Measurements from ENCODE around the gene SESN1.

SESN1 gene

DNA sequence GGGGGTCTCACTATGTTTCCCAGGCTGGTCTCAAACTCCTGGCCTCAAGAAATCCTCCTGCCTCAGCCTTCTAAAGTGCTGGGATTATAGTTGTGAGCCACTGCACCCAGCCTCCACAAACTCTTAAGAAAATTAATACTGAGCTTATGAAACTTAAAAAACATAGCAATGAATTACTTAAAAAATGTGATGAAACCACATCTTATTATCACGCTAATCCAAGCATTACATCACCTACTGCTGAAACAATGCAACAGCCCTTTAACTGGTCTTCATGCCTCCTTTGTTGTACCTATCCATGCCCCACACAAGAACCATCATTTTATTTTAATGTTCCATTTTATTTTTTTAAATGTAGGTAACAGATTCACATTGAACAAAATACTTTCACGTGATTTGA is 24.9 kb downstream of the SESN1 start:
- H3K27me3 ChIP-seq (replicated peaks in 2 of 5; ENCODE audit: control insufficient read depth in 4 of 5, insufficient read depth in 5 of 5, low read length in 4 of 5) = no peaks in the 10 kb centered on the region
- no peaks in the 10 kb centered on the region for H3K36me3 ChIP-seq (ENCODE audit: control insufficient read depth in 4 of 4, insufficient read depth in 4 of 4, low read length in 3 of 4)
- peaks cover 0 to 8% (median 2%) of the 10 kb centered on the region in 4 experiments for H3K4me1 ChIP-seq (ENCODE audit: control extremely low read depth in 1 of 4, control insufficient read depth in 4 of 4, insufficient read depth in 4 of 4, low read length in 3 of 4)
- DNase-seq = no peak
- CTCF ChIA-PET = interaction anchor here (0.7 to 9.6 kb wide), 2 partner anchors 167 to 526 kb away, joined by 3 to 106 read pairs; no protein-coding TSS in a partner anchor
- POLR2A ChIA-PET = no interaction called here
- 83% methylated on average over 2 of the region's 2 CpGs for WGBS (ENCODE audit: insufficient coverage)
- no peak overlapping the region for H3K27ac ChIP-seq (ENCODE audit: insufficient read depth in 1 of 2, low read depth in 1 of 2, low read length in 2 of 2, poor library complexity in 1 of 2, severe bottlenecking in 2 of 2)
- no peaks in the 10 kb centered on the region for H3K9me3 ChIP-seq (ENCODE audit: control extremely low read depth in 1 of 5, control insufficient read depth in 4 of 5, insufficient read depth in 2 of 5, low read depth in 1 of 5, low read length in 4 of 5)
- H3K4me3 ChIP-seq (ENCODE audit: control insufficient read depth in 1 of 7, extremely low read depth in 1 of 7, insufficient read depth in 4 of 7, low read depth in 2 of 7, low read length in 6 of 7) = no peak overlapping the region

DNA sequence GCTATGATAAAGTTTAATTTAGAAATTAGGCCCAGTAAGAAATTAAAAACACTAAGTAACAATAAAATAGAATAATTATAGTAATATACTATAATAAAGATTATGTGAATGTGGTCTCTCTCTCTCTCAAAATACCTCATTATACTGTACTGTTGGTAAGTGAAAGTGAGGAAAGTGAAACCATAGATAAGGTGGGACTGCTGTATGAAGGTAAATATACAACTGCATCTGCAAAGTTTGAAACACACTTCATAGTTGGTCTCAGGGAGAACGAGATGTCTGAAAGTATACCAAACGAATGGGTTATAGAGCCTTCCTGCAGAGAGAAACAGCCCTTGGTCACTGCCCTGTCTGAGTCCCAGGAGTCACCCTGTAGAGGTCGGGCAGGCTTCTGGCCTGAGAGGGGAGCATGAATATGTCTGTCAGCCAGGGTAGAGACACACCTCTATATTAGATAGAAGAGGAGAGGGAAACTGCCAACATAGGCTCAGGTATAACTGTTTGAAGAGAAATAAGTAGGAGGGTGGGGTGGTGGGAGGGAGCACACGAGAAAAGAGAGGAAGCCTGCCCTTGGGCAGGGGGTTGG is 31.8 kb downstream of the SESN1 start:
- Histone ChIP-seq H3K36me3 (ENCODE audit: control insufficient read depth in 4 of 4, insufficient read depth in 4 of 4, low read length in 3 of 4) (no peaks in the 10 kb centered on the region), H3K9me3 (ENCODE audit: control extremely low read depth in 1 of 5, control insufficient read depth in 4 of 5, insufficient read depth in 2 of 5, low read depth in 1 of 5, low read length in 4 of 5) (no peaks in the 10 kb centered on the region), H3K27ac (ENCODE audit: insufficient read depth in 1 of 2, low read depth in 1 of 2, low read length in 2 of 2, poor library complexity in 1 of 2, severe bottlenecking in 2 of 2) (no peak overlapping the region), H3K4me3 (ENCODE audit: control insufficient read depth in 1 of 7, extremely low read depth in 1 of 7, insufficient read depth in 4 of 7, low read depth in 2 of 7, low read length in 6 of 7) (peak overlapping the region in 1 of 7 experiments; percentile 17), H3K4me1 (ENCODE audit: control extremely low read depth in 1 of 4, control insufficient read depth in 4 of 4, insufficient read depth in 4 of 4, low read length in 3 of 4) (peaks cover 7 to 21% (median 13%) of the 10 kb centered on the region in 4 experiments), H3K27me3 (replicated peaks in 2 of 5; ENCODE audit: control insufficient read depth in 4 of 5, insufficient read depth in 5 of 5, low read length in 4 of 5) (no peaks in the 10 kb centered on the region)
- ChIA-PET CTCF (interaction anchor here (0.7 to 1.1 kb wide), 2 partner anchors 27 to 284 kb away, joined by 3 to 4 read pairs; no protein-coding TSS in a partner anchor), POLR2A (interaction anchor here (0.7 kb wide), 1 partner anchor 10 kb away, joined by 3 read pairs; no protein-coding TSS in a partner anchor)
- DNase-seq = no peak
- 97% methylated on average over 3 of the region's 4 CpGs for WGBS (ENCODE audit: insufficient coverage)

DNA sequence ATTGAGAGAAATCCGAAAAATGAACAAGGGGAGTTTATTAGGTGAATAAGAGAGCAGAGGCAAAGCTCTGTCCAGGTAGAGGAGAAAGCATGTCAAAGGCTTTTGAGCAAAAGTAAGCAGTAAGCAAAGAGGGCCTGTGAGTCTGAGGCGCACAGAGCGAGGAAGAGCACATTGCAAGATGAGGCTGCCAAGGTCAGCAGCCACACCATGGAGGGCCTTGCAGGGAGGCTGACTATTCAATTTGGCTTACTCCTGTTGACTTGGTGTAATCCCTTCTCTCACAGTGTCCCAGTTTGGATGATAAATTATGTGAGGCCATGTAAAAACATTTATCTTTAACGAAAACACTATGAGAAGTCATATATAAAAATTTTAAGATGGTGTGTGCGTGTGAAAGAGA is 32.4 kb downstream of the SESN1 start:
- no peaks in the 10 kb centered on the region for H3K27me3 ChIP-seq (replicated peaks in 2 of 5; ENCODE audit: control insufficient read depth in 4 of 5, insufficient read depth in 5 of 5, low read length in 4 of 5)
- POLR2A ChIA-PET = no interaction called here
- WGBS (ENCODE audit: insufficient coverage) = 96% methylated on average over 3 of the region's 5 CpGs

GRCh38 chr6:109060571-109060970 is 34.1 kb downstream of the SESN1 start:
- H3K27ac ChIP-seq (ENCODE audit: insufficient read depth in 1 of 2, low read depth in 1 of 2, low read length in 2 of 2, poor library complexity in 1 of 2, severe bottlenecking in 2 of 2) = peak overlapping the region in 1 of 2 experiments; percentile 31
- DNase-seq = no peak
- H3K36me3 ChIP-seq (ENCODE audit: control insufficient read depth in 4 of 4, insufficient read depth in 4 of 4, low read length in 3 of 4) = no peaks in the 10 kb centered on the region
- ChIA-PET POLR2A (no interaction called here), CTCF (interaction anchor here (0.9 to 1.9 kb wide), 2 partner anchors 11 to 31 kb away, joined by 3 to 7 read pairs; no protein-coding TSS in a partner anchor)
- H3K27me3 ChIP-seq (replicated peaks in 2 of 5; ENCODE audit: control insufficient read depth in 4 of 5, insufficient read depth in 5 of 5, low read length in 4 of 5) = no peaks in the 10 kb centered on the region
- peaks cover 7 to 21% (median 13%) of the 10 kb centered on the region in 4 experiments for H3K4me1 ChIP-seq (ENCODE audit: control extremely low read depth in 1 of 4, control insufficient read depth in 4 of 4, insufficient read depth in 4 of 4, low read length in 3 of 4)
- WGBS (ENCODE audit: insufficient coverage) = 100% methylated on average over 1 of the region's 2 CpGs
- H3K4me3 ChIP-seq (ENCODE audit: control insufficient read depth in 1 of 7, extremely low read depth in 1 of 7, insufficient read depth in 4 of 7, low read depth in 2 of 7, low read length in 6 of 7) = no peak overlapping the region
- H3K9me3 ChIP-seq (ENCODE audit: control extremely low read depth in 1 of 5, control insufficient read depth in 4 of 5, insufficient read depth in 2 of 5, low read depth in 1 of 5, low read length in 4 of 5) = no peaks in the 10 kb centered on the region

More for the DNA sequence above, 32.4 kb downstream of the SESN1 start:
- Histone ChIP-seq H3K9me3 (ENCODE audit: control extremely low read depth in 1 of 5, control insufficient read depth in 4 of 5, insufficient read depth in 2 of 5, low read depth in 1 of 5, low read length in 4 of 5) (no peaks in the 10 kb centered on the region), H3K27ac (ENCODE audit: insufficient read depth in 1 of 2, low read depth in 1 of 2, low read length in 2 of 2, poor library complexity in 1 of 2, severe bottlenecking in 2 of 2) (no peak overlapping the region), H3K4me1 (ENCODE audit: control extremely low read depth in 1 of 4, control insufficient read depth in 4 of 4, insufficient read depth in 4 of 4, low read length in 3 of 4) (peaks cover 7 to 21% (median 13%) of the 10 kb centered on the region in 4 experiments), H3K36me3 (ENCODE audit: control insufficient read depth in 4 of 4, insufficient read depth in 4 of 4, low read length in 3 of 4) (no peaks in the 10 kb centered on the region), H3K4me3 (ENCODE audit: control insufficient read depth in 1 of 7, extremely low read depth in 1 of 7, insufficient read depth in 4 of 7, low read depth in 2 of 7, low read length in 6 of 7) (no peak overlapping the region)
- DNase-seq = no peak
- CTCF ChIA-PET = interaction anchor here (0.7 to 1.1 kb wide), 3 partner anchors 13 to 283 kb away, joined by 3 to 4 read pairs (median 4); no protein-coding TSS in a partner anchor

- peak; percentile 34 to 77 (median 73) for DNase-seq
- WGBS (ENCODE audit: insufficient coverage) = 100% methylated on average over 1 of the region's 4 CpGs
- Histone ChIP-seq H3K27ac (ENCODE audit: insufficient read depth in 1 of 2, low read depth in 1 of 2, low read length in 2 of 2, poor library complexity in 1 of 2, severe bottlenecking in 2 of 2) (peak overlapping the region in 1 of 2 experiments; percentile 68), H3K9me3 (ENCODE audit: control extremely low read depth in 1 of 5, control insufficient read depth in 4 of 5, insufficient read depth in 2 of 5, low read depth in 1 of 5, low read length in 4 of 5) (no peaks in the 10 kb centered on the region), H3K4me3 (ENCODE audit: control insufficient read depth in 1 of 7, extremely low read depth in 1 of 7, insufficient read depth in 4 of 7, low read depth in 2 of 7, low read length in 6 of 7) (peak overlapping the region in 1 of 7 experiments; percentile 39), H3K27me3 (replicated peaks in 2 of 5; ENCODE audit: control insufficient read depth in 4 of 5, insufficient read depth in 5 of 5, low read length in 4 of 5) (no peaks in the 10 kb centered on the region), H3K4me1 (ENCODE audit: control extremely low read depth in 1 of 4, control insufficient read depth in 4 of 4, insufficient read depth in 4 of 4, low read length in 3 of 4) (peaks cover 7 to 21% (median 13%) of the 10 kb centered on the region in 4 experiments), H3K36me3 (ENCODE audit: control insufficient read depth in 4 of 4, insufficient read depth in 4 of 4, low read length in 3 of 4) (no peaks in the 10 kb centered on the region)
- ChIA-PET CTCF (interaction anchor here (0.6 to 1.9 kb wide), 4 partner anchors 9 to 215 kb away, joined by 3 to 7 read pairs (median 4); no protein-coding TSS in a partner anchor), POLR2A (interaction anchor here (0.6 to 0.7 kb wide), 2 partner anchors 438 to 523 kb away, joined by 3 read pairs; no protein-coding TSS in a partner anchor)
These were observed 35.0 kb downstream of the SESN1 start for GRCh38 chr6:109059571-109060021.

- WGBS (ENCODE audit: insufficient coverage) = no CpG with 5 or more reads among the region's 3 CpGs
- CTCF ChIA-PET = interaction anchor here (0.9 to 1.9 kb wide), 2 partner anchors 9 to 12 kb away, joined by 5 to 7 read pairs; no protein-coding TSS in a partner anchor
- DNase-seq = no peak
- Histone ChIP-seq H3K27me3 (replicated peaks in 2 of 5; ENCODE audit: control insufficient read depth in 4 of 5, insufficient read depth in 5 of 5, low read length in 4 of 5) (no peaks in the 10 kb centered on the region), H3K4me3 (ENCODE audit: control insufficient read depth in 1 of 7, extremely low read depth in 1 of 7, insufficient read depth in 4 of 7, low read depth in 2 of 7, low read length in 6 of 7) (peak overlapping the region in 1 of 7 experiments; percentile 39), H3K9me3 (ENCODE audit: control extremely low read depth in 1 of 5, control insufficient read depth in 4 of 5, insufficient read depth in 2 of 5, low read depth in 1 of 5, low read length in 4 of 5) (no peaks in the 10 kb centered on the region), H3K36me3 (ENCODE audit: control insufficient read depth in 4 of 4, insufficient read depth in 4 of 4, low read length in 3 of 4) (no peaks in the 10 kb centered on the region), H3K27ac (ENCODE audit: insufficient read depth in 1 of 2, low read depth in 1 of 2, low read length in 2 of 2, poor library complexity in 1 of 2, severe bottlenecking in 2 of 2) (peak overlapping the region in 1 of 2 experiments; percentile 68), H3K4me1 (ENCODE audit: control extremely low read depth in 1 of 4, control insufficient read depth in 4 of 4, insufficient read depth in 4 of 4, low read length in 3 of 4) (peaks cover 7 to 21% (median 13%) of the 10 kb centered on the region in 4 experiments)
- POLR2A ChIA-PET = interaction anchor here (0.6 to 0.7 kb wide), 3 partner anchors 10 to 522 kb away, joined by 3 to 4 read pairs (median 3); no protein-coding TSS in a partner anchor
These were observed 35.5 kb downstream of the SESN1 start for GRCh38 chr6:109059153-109059552.

- H3K4me1 ChIP-seq (ENCODE audit: control extremely low read depth in 1 of 4, control insufficient read depth in 4 of 4, insufficient read depth in 4 of 4, low read length in 3 of 4) = peaks cover 7 to 21% (median 13%) of the 10 kb centered on the region in 4 experiments
- no peak overlapping the region for H3K4me3 ChIP-seq (ENCODE audit: control insufficient read depth in 1 of 7, extremely low read depth in 1 of 7, insufficient read depth in 4 of 7, low read depth in 2 of 7, low read length in 6 of 7)
- CTCF ChIA-PET = interaction anchor here (0.9 to 1.9 kb wide), 2 partner anchors 8 to 13 kb away, joined by 5 to 7 read pairs; no protein-coding TSS in a partner anchor
- H3K27ac ChIP-seq (ENCODE audit: insufficient read depth in 1 of 2, low read depth in 1 of 2, low read length in 2 of 2, poor library complexity in 1 of 2, severe bottlenecking in 2 of 2) = no peak overlapping the region
- H3K36me3 ChIP-seq (ENCODE audit: control insufficient read depth in 4 of 4, insufficient read depth in 4 of 4, low read length in 3 of 4) = no peaks in the 10 kb centered on the region
- no CpG with 5 or more reads among the region's 2 CpGs for WGBS (ENCODE audit: insufficient coverage)
- no peaks in the 10 kb centered on the region for H3K27me3 ChIP-seq (replicated peaks in 2 of 5; ENCODE audit: control insufficient read depth in 4 of 5, insufficient read depth in 5 of 5, low read length in 4 of 5)
- POLR2A ChIA-PET = interaction anchor here (0.6 to 0.7 kb wide), 2 partner anchors 10 to 437 kb away, joined by 3 to 4 read pairs; no protein-coding TSS in a partner anchor
- DNase-seq = no peak
- no peaks in the 10 kb centered on the region for H3K9me3 ChIP-seq (ENCODE audit: control extremely low read depth in 1 of 5, control insufficient read depth in 4 of 5, insufficient read depth in 2 of 5, low read depth in 1 of 5, low read length in 4 of 5)
These were observed 36.0 kb downstream of the SESN1 start for GRCh38 chr6:109058620-109059019.
